Keratinocyte (primary cell): ENCODE data around the gene LYPLA2.

Experiments used
- EZH2 ChIP-seq: IDR thresholded peaks from one replicate; pipeline ENCODE4 v1.6.1; 2012; ENCODE audit warnings: inconsistent platforms, mild to moderate bottlenecking, low read length, moderate library complexity
- TF ChIP-seq, protein P1 (sequence below), 3 experiments: IDR thresholded peaks in 1 of 3; conservative IDR thresholded peaks in 1 of 3; optimal IDR thresholded peaks in 1 of 3; 2 replicates in 2 of 3; 3 replicates in 1 of 3; pipeline versions ENCODE3 to v1.5.1; 2011; ENCODE audit warnings: low read length in 3 of 3, mild to moderate bottlenecking in 3 of 3, moderate library complexity in 2 of 3, control low read depth in 1 of 3, inconsistent platforms in 1 of 3; ENCODE audit not compliant: insufficient read depth in 2 of 3; ENCODE audit errors: extremely low read depth in 1 of 3

DNA sequence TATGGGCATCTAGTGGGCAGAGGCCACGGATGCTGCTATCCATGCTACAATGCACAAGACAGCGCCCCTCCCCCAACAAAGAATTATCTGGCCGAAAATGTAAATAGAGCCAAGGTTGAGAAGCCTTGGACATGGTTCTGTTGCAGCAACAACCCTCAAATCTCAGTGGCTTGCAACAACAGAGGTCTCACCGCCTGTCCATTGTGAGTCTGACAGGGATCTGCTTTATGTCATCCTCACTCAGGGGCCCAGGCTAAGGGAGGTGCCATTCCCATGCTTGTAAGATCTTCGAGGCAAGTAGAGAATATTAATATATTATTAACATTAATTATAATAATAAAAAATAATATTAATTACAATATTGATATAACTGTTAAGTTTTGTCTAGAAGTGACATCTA lies 22.2 kb upstream of the LYPLA2 start:
- TF ChIP-seq, protein P1, sequence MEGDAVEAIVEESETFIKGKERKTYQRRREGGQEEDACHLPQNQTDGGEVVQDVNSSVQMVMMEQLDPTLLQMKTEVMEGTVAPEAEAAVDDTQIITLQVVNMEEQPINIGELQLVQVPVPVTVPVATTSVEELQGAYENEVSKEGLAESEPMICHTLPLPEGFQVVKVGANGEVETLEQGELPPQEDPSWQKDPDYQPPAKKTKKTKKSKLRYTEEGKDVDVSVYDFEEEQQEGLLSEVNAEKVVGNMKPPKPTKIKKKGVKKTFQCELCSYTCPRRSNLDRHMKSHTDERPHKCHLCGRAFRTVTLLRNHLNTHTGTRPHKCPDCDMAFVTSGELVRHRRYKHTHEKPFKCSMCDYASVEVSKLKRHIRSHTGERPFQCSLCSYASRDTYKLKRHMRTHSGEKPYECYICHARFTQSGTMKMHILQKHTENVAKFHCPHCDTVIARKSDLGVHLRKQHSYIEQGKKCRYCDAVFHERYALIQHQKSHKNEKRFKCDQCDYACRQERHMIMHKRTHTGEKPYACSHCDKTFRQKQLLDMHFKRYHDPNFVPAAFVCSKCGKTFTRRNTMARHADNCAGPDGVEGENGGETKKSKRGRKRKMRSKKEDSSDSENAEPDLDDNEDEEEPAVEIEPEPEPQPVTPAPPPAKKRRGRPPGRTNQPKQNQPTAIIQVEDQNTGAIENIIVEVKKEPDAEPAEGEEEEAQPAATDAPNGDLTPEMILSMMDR (optimal IDR thresholded peaks at IDR 0.05 in 1 of 3, IDR thresholded peaks at IDR 0.05 in 1 of 3, conservative IDR thresholded peaks at IDR 0.05 in 1 of 3; ENCODE audit: extremely low read depth in 1 of 3, insufficient read depth in 2 of 3, low read length in 3 of 3): no peak
- no peak for TF ChIP-seq EZH2
